WTC11 (cell line): Measurements from ENCODE around the gene ITGAX. TPM values are rescaled to one million over a fixed set of nuclear protein-coding genes. Genes with fewer than 3 reads are reported as not detected.

Source experiments
- ATAC-seq: fragments of 200-7000 bp; cut with Tn5 transposase; 2 replicates; pipeline ENCODE4 v1.10.0; 2021; ENCODE audit warnings: mild to moderate bottlenecking, moderate library complexity
- CTCF ChIA-PET: fragments of 300-600 bp; sonication (Branson Sonifier 250); formaldehyde crosslinking; loops from one replicate; lab custom pipeline; 2021; ENCODE audit warnings: antibody characterized with exemption; lab: Charles Lee
- POLR2A ChIA-PET: fragments of 350-600 bp; sonication (Branson Sonifier 250); formaldehyde crosslinking; loops from one replicate; lab custom pipeline; 2021; ENCODE audit warnings: antibody characterized with exemption; lab: Charles Lee
- DNase-seq: peaks from one replicate; pipeline ENCODE4 v3.0.0; 2021; ENCODE audit warnings: low spot score
- H3K27ac Mint-ChIP-seq: 2 replicates; pipeline ENCODE4 v1.8.0; 2021; ENCODE audit warnings: mixed read lengths
- H3K27me3 Mint-ChIP-seq: 2 replicates; pipeline ENCODE4 v1.8.0; 2021; ENCODE audit warnings: low read depth, mild to moderate bottlenecking, moderate library complexity, mixed read lengths
- H3K36me3 Mint-ChIP-seq: 2 replicates; pipeline ENCODE4 v1.8.0; 2021; ENCODE audit warnings: mixed read lengths
- H3K4me1 Mint-ChIP-seq: 2 replicates; pipeline ENCODE4 v1.8.0; 2022; ENCODE audit warnings: mixed read lengths
- H3K4me3 Mint-ChIP-seq: 2 replicates; pipeline ENCODE4 v1.8.0; 2021; ENCODE audit warnings: mild to moderate bottlenecking, moderate library complexity, mixed read lengths
- H3K9me3 Mint-ChIP-seq: 2 replicates; pipeline ENCODE4 v1.8.0; 2021; ENCODE audit warnings: mixed read lengths
- ATF1 ChIP-seq: sonication (generic); formaldehyde crosslinking; IDR thresholded peaks from 2 replicates; pipeline ENCODE4 v1.8.1; 2023; ENCODE audit warnings: mild to moderate bottlenecking, moderate library complexity, missing genetic modification reagents
- ATF6 ChIP-seq: sonication (generic); formaldehyde crosslinking; IDR thresholded peaks from 2 replicates; pipeline ENCODE4 v1.8.1; 2023; ENCODE audit warnings: mild to moderate bottlenecking, missing genetic modification reagents
- FOXJ3 ChIP-seq: sonication (generic); formaldehyde crosslinking; IDR thresholded peaks from 2 replicates; pipeline ENCODE4 v1.9.0; 2021; ENCODE audit warnings: missing genetic modification reagents, mild to moderate bottlenecking, borderline replicate concordance
- GABPB1 ChIP-seq: sonication (generic); formaldehyde crosslinking; IDR thresholded peaks from 2 replicates; pipeline ENCODE4 v1.8.1; 2023; ENCODE audit warnings: mild to moderate bottlenecking, missing genetic modification reagents
- GTF2I ChIP-seq: fragments of 250-450 bp; sonication (Bioruptor Pico); conservative IDR thresholded peaks from 2 replicates; pipeline ENCODE4 v1.4.0; 2021; ENCODE audit warnings: mild to moderate bottlenecking
- IRF2 ChIP-seq: sonication (generic); formaldehyde crosslinking; IDR thresholded peaks from 2 replicates; pipeline ENCODE4 v1.8.0; 2022; ENCODE audit warnings: low read depth, missing genetic modification reagents, borderline replicate concordance
- JAZF1 ChIP-seq: fragments of 250-450 bp; sonication (Bioruptor Pico); IDR thresholded peaks from 2 replicates; pipeline ENCODE4 v1.9.0; 2021; ENCODE audit warnings: moderate library complexity, mild to moderate bottlenecking, inconsistent platforms
- MXD4 ChIP-seq: fragments of 250-450 bp; sonication (Bioruptor Pico); IDR thresholded peaks from 2 replicates; pipeline ENCODE4 v1.8.0; 2021; ENCODE audit warnings: mild to moderate bottlenecking, moderate library complexity, borderline replicate concordance
- MYBL2 ChIP-seq: sonication (generic); formaldehyde crosslinking; IDR thresholded peaks from 2 replicates; pipeline ENCODE4 v1.8.1; 2023; ENCODE audit warnings: mild to moderate bottlenecking, moderate library complexity, missing genetic modification reagents
- NFE2L1 ChIP-seq: sonication (generic); formaldehyde crosslinking; IDR thresholded peaks from 2 replicates; pipeline ENCODE4 v1.8.1; 2023; ENCODE audit warnings: missing genetic modification reagents
- NR2C2 ChIP-seq: sonication (generic); formaldehyde crosslinking; IDR thresholded peaks from 2 replicates; pipeline ENCODE4 v1.8.0; 2022; ENCODE audit warnings: mild to moderate bottlenecking, missing genetic modification reagents
- RORB ChIP-seq: fragments of 250-450 bp; sonication (Bioruptor Pico); IDR thresholded peaks from 2 replicates; pipeline ENCODE4 v1.9.0; 2021; ENCODE audit warnings: mild to moderate bottlenecking
- ZBTB21 ChIP-seq: sonication (generic); formaldehyde crosslinking; IDR thresholded peaks from 2 replicates; pipeline ENCODE4 v1.8.1; 2023; ENCODE audit warnings: mild to moderate bottlenecking, missing genetic modification reagents, borderline replicate concordance
- ZNF138 ChIP-seq: sonication (generic); formaldehyde crosslinking; conservative IDR thresholded peaks from 2 replicates; pipeline ENCODE4 v1.8.1; 2022; ENCODE audit warnings: mild to moderate bottlenecking, moderate library complexity, missing genetic modification reagents
- ZNF232 ChIP-seq: sonication (generic); formaldehyde crosslinking; IDR thresholded peaks from 2 replicates; pipeline ENCODE4 v1.8.0; 2022; ENCODE audit warnings: mild to moderate bottlenecking, missing genetic modification reagents
- ZNF416 ChIP-seq: fragments of 250-450 bp; sonication (Bioruptor Pico); IDR thresholded peaks from 2 replicates; pipeline ENCODE4 v1.9.0; 2021; ENCODE audit warnings: mild to moderate bottlenecking, inconsistent platforms
- ZNF423 ChIP-seq: fragments of 250-450 bp; sonication (Bioruptor Pico); IDR thresholded peaks from 2 replicates; pipeline ENCODE4 v2.1.2; 2022; ENCODE audit warnings: mild to moderate bottlenecking, moderate library complexity
- ZNF671 ChIP-seq: fragments of 250-450 bp; sonication (Bioruptor Pico); IDR thresholded peaks from 2 replicates; pipeline ENCODE4 v1.8.0; 2021; ENCODE audit warnings: mild to moderate bottlenecking
- total RNA-seq: library from RNA; stranded (reverse); gene quantifications from 3 replicates; pipeline ENCODE4 v1.2.3, GENCODE V29; 2021
- TF ChIP-seq, protein P1 (sequence below): sonication (generic); formaldehyde crosslinking; IDR thresholded peaks from 2 replicates; pipeline ENCODE4 v1.8.1; 2023; ENCODE audit warnings: mild to moderate bottlenecking, missing genetic modification reagents, moderate library complexity
- TF ChIP-seq, protein P2 (sequence below): sonication (generic); formaldehyde crosslinking; IDR thresholded peaks from 2 replicates; pipeline ENCODE4 v1.8.0; 2022; ENCODE audit warnings: missing genetic modification reagents
- TF ChIP-seq, protein P3 (sequence below): sonication (generic); formaldehyde crosslinking; IDR thresholded peaks from 2 replicates; pipeline ENCODE4 v1.8.1; 2022; ENCODE audit warnings: low read depth, mild to moderate bottlenecking, moderate library complexity, missing genetic modification reagents, borderline replicate concordance

ITGAX gene
- total RNA-seq, 1 experiment from 2014 or later, result 0.33 TPM

GRCh38 chr16:31403590-31404352 lies 48.8 kb downstream of the ITGAX start (continued):
- TF ChIP-seq ZNF138 (CRISPR knock-in tag), result no peak
- no peak for TF ChIP-seq NFE2L1 (CRISPR knock-in tag)
- TF ChIP-seq NR2C2 (CRISPR knock-in tag), result no peak
- no peak for TF ChIP-seq ZNF423 (CRISPR knock-in tag)
- TF ChIP-seq JAZF1, result no peak
- TF ChIP-seq ATF1, result no peak
- TF ChIP-seq, protein P1, sequence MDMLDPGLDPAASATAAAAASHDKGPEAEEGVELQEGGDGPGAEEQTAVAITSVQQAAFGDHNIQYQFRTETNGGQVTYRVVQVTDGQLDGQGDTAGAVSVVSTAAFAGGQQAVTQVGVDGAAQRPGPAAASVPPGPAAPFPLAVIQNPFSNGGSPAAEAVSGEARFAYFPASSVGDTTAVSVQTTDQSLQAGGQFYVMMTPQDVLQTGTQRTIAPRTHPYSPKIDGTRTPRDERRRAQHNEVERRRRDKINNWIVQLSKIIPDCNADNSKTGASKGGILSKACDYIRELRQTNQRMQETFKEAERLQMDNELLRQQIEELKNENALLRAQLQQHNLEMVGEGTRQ, result no peak

DNA sequence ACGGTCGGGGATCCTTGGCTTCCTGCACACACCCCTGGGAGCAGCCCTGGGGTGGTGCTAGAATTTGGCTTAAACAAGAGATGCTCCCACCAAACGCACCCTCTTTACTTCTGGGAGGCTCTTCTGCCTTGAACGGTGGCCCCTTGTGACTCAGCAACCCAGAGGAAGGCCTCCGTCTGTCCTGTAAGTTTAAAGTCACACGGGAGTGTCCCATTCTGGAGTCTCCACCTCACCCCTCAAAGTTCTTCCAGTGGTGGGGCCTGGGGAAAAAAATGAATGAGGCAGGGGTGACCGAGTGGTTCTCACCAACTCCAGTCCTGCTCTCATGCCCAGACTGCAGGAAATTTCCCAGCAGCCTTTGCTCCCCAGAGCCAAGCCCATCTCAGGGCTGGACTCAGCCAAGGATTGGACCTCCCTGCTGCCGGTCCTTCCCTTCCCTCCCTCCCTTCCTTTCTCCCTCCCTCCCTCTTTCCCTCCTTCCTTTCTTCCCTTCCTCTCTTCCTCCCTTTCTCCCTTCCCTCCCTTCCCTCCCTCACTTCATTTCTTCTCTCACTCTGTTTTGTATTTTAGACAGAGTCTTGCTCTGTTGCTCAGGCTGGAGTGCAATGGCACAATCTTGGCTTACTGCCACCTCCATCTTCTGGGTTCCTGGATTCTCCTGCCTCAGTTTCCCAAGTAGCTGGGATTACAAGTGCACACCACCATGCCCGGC lies 49.5 kb downstream of the ITGAX start:
- no peaks in the 10 kb centered on the region for H3K36me3 Mint-ChIP-seq
- no peaks in the 10 kb centered on the region for H3K27me3 Mint-ChIP-seq
- POLR2A ChIA-PET, result interaction anchor here (0.6 kb wide), 1 partner anchor 331 kb away, joined by 3 read pairs; the partner anchor contains the start of gene ZNF668
- peaks cover 6% of the 10 kb centered on the region for H3K9me3 Mint-ChIP-seq
- no peaks in the 10 kb centered on the region for H3K4me1 Mint-ChIP-seq
- H3K27ac Mint-ChIP-seq, result no peak overlapping the region
- TF ChIP-seq NR2C2 (CRISPR knock-in tag), result no peak
- TF ChIP-seq MXD4 (CRISPR knock-in tag), result no peak
- TF ChIP-seq, protein P2, sequence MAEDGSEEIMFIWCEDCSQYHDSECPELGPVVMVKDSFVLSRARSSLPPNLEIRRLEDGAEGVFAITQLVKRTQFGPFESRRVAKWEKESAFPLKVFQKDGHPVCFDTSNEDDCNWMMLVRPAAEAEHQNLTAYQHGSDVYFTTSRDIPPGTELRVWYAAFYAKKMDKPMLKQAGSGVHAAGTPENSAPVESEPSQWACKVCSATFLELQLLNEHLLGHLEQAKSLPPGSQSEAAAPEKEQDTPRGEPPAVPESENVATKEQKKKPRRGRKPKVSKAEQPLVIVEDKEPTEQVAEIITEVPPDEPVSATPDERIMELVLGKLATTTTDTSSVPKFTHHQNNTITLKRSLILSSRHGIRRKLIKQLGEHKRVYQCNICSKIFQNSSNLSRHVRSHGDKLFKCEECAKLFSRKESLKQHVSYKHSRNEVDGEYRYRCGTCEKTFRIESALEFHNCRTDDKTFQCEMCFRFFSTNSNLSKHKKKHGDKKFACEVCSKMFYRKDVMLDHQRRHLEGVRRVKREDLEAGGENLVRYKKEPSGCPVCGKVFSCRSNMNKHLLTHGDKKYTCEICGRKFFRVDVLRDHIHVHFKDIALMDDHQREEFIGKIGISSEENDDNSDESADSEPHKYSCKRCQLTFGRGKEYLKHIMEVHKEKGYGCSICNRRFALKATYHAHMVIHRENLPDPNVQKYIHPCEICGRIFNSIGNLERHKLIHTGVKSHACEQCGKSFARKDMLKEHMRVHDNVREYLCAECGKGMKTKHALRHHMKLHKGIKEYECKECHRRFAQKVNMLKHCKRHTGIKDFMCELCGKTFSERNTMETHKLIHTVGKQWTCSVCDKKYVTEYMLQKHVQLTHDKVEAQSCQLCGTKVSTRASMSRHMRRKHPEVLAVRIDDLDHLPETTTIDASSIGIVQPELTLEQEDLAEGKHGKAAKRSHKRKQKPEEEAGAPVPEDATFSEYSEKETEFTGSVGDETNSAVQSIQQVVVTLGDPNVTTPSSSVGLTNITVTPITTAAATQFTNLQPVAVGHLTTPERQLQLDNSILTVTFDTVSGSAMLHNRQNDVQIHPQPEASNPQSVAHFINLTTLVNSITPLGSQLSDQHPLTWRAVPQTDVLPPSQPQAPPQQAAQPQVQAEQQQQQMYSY, result no peak
- no peak for TF ChIP-seq GTF2I (CRISPR knock-in tag)
- TF ChIP-seq ZNF671 (CRISPR knock-in tag), result no peak
- TF ChIP-seq JAZF1, result no peak
- no peak for TF ChIP-seq MYBL2 (CRISPR knock-in tag)
- TF ChIP-seq ZBTB21 (CRISPR knock-in tag), result no peak
- TF ChIP-seq IRF2 (CRISPR knock-in tag), result no peak
- TF ChIP-seq ZNF416 (CRISPR knock-in tag), result no peak
- TF ChIP-seq, protein P3, sequence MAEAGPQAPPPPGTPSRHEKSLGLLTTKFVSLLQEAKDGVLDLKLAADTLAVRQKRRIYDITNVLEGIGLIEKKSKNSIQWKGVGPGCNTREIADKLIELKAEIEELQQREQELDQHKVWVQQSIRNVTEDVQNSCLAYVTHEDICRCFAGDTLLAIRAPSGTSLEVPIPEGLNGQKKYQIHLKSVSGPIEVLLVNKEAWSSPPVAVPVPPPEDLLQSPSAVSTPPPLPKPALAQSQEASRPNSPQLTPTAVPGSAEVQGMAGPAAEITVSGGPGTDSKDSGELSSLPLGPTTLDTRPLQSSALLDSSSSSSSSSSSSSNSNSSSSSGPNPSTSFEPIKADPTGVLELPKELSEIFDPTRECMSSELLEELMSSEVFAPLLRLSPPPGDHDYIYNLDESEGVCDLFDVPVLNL (CRISPR knock-in tag), result no peak
- TF ChIP-seq FOXJ3 (CRISPR knock-in tag), result no peak
- TF ChIP-seq ATF6, result no peak
- no peak for TF ChIP-seq ZNF232 (CRISPR knock-in tag)
- no peak for TF ChIP-seq RORB (CRISPR knock-in tag)
- TF ChIP-seq GABPB1 (CRISPR knock-in tag), result no peak
- no peak for DNase-seq
- no peak for ATAC-seq
- H3K4me3 Mint-ChIP-seq, result no peak overlapping the region
- CTCF ChIA-PET, result interaction anchor here (0.7 to 1.3 kb wide), 3 partner anchors 22 to 38 kb away, joined by 3 to 9 read pairs (median 3); partner anchors contain the start of gene ZNF843
